GM19099 (cell line): ENCODE results near the gene EMP3.
A peak's percentile ranks its signal among the peaks of the same experiment; 100 is the strongest.

Experiments
- POLR2A ChIP-seq: IDR thresholded peaks from 3 replicates; pipeline ENCODE4 v1.6.1; 2011; ENCODE audit warnings: low read depth; ENCODE audit not compliant: insufficient read length; ENCODE audit errors: extremely low read depth

EMP3 gene, protein sequence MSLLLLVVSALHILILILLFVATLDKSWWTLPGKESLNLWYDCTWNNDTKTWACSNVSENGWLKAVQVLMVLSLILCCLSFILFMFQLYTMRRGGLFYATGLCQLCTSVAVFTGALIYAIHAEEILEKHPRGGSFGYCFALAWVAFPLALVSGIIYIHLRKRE

GRCh38 chr19:48325265-48325910 lies at the start of gene EMP3:
TSS of gene EMP3 (plus strand) at chr19:48325552. CDS start at chr19:48326845, 1,293 bp downstream.
- peak; percentile 76 for TF ChIP-seq POLR2A

GRCh38 chr19:48279747-48280146 lies 45.6 kb upstream of the EMP3 start:
- no peak for TF ChIP-seq POLR2A

- TF ChIP-seq POLR2A = no peak
Observed at GRCh38 chr19:48283908-48284307, 41.4 kb upstream of the EMP3 start.

DNA sequence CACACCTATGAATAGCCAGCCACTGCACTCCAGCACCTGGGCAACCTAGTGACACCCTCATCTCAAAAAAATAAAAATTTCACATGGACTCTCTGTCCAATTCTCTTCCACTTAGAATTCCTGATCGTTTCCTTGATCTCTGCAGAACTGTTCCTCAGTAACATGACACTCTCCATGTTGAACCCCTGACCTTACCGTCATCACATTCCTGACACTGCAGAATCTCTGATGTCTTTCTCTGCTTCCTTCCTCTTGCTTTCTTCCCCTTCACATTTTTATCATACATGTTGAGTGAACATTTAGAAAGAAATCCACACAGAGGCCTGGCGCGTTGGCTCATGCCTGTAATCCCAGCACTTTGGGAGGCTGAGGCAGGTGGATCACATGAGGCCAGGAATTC lies 40.5 kb upstream of the EMP3 start:
- TF ChIP-seq POLR2A = no peak

DNA sequence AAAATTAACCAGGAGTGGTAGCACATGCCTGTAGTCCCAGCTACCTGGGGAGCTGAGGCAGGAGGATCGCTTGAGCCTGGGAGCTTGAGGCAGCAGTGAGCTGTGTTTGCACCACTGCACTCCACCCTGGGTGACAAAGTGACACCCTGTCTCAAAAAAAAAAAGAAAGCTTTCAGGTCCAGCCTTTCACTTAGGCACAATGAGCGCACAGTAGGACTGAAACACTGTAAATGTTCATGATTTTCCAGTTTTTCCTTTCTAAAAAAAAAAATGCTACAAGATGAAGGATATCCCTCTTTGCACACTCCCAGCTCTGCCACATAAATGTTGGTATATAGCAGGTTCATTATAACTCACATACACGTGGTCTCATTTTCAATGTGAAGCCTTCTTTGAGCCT lies 37.6 kb upstream of the EMP3 start:
- TF ChIP-seq POLR2A = no peak

GRCh38 chr19:48290401-48290770 lies 35.0 kb upstream of the EMP3 start:
- no peak for TF ChIP-seq POLR2A

DNA sequence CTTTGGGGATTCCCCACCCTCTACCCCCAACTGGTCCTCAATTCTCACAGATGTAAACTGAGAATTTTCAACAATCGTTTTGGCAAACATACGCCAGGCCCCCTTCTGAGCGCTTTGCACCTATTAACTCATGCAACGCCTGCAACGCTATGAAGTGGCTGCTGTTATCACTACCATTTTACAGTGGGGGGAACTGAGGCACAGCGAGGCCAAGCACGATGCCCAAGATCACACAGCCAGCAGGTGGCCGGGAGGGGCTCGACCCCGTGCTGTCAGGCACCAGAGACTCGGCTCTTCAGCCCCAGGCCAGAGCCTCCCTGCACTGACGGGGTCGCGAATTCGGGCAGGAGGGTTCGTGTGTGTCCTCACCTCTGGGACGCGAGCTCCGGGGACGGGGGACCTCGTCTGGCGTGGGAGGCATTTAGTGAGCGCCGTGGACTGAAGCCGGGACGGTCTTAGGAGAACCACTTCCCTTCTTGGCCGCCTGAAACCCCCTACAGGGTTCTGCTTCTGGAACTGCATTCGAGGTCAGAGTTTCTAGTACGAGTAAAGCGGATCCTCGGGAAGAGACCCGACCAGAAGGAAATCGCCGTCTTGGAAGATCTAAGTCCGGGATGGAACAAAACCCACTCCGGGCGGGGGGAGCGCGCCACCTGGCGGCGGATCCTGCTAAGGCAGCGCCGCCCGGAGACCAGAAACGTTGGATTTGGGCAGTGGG lies 34.4 kb upstream of the EMP3 start:
- TF ChIP-seq POLR2A = no peak

- TF ChIP-seq POLR2A = no peak
Observed at GRCh38 chr19:48292798-48293197, 32.6 kb upstream of the EMP3 start.

DNA sequence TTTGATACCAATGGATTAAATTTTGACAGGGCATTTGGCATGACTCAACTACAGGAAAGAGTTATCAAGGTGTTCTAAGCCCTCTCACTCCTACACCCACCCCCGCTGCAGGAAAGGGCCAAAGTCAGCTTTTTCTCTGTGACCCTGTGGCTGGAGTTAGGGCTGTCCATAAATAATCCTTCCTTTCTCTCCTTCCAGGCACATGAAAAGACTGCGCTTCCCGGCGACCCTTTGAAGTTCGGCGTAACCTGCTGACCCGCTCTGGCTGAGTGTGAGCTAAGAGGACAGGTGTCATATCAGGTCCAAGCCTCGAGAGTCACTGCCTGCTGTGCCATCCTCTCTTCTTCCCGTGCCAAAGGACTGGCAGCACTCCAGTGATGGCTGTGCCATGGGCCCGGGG lies 29.9 kb upstream of the EMP3 start:
- TF ChIP-seq POLR2A = no peak

DNA sequence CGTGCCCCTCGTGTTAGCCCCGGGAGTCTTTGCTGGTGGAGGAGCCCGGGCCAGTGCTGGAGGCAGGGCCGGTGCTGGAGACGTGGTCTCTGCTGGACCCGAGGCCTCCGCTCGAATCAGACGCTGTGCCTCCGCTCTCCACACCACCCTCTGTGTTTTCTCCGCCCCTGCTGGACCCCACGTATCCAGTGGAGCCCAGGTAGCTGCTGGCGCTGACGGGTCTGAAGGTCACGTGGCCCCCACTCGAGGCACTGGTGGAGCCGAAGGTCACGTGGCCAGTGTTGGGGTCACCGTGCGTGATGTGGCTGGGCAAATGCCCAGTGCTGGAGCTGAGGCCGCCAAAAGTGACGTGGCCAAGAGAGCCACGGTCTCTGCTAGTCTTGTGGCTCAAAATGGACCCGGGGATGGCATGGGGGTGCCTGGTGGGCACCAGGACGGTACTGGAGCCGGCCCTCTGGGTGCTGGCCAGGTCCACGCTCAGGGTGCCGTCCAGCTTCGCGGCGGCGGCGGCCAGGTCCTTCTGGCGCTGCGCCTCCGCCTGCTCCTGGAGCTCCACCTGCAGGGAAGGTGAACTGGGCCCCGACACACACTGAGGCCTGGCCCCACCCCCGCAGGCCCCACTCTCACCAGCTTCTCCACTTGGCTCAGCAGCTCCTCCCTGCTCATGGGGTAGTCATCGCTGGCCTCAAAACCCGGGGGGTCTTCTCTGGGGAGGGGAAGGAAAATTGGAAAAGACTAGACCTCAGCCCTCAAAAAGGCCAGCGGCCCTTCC lies 28.2 kb upstream of the EMP3 start:
- no peak for TF ChIP-seq POLR2A

- TF ChIP-seq POLR2A = no peak
Observed at GRCh38 chr19:48297975-48298374, 27.4 kb upstream of the EMP3 start.

- TF ChIP-seq POLR2A = no peak
Observed at GRCh38 chr19:48301886-48302599, 23.3 kb upstream of the EMP3 start.

GRCh38 chr19:48302600-48302959 lies 22.8 kb upstream of the EMP3 start:
- no peak for TF ChIP-seq POLR2A

DNA sequence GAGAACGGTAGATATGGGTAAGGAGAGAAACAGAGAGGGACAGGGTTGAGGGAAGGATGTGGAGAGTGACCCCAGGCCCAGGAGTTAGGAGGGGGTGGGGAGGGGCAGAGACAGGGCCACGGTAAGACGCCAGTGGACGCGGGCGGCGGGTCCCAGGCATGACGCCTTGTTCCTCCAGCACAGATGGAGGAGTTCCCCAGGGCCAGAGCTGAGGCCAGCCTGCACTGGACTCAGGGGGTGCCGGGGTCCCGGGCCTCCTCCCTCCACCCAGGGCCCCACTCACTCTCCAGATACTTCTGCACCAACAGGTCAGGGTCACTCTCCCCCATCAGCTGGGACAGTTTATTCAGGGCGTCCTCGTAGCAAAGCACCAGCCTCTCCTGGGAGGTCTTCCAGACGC lies 22.0 kb upstream of the EMP3 start:
- no peak for TF ChIP-seq POLR2A

GRCh38 chr19:48303866-48304265 lies 21.5 kb upstream of the EMP3 start:
- no peak for TF ChIP-seq POLR2A
